Ascending aorta (tissue), 2 donors: ENCODE results near the gene TET2. TPM values are rescaled to one million over a fixed set of nuclear protein-coding genes. Genes with fewer than 3 reads are reported as not detected.

Experiments used
- DNase-seq, 2 donors: peaks; one replicate each; pipeline ENCODE4 v3.0.0-alpha.2; 2019; ENCODE audit warnings: low spot score in 2 of 2
- H3K27ac ChIP-seq, 2 donors: fragments of 200-600 bp; sonication (generic); one replicate each; pipeline ENCODE4 v1.5.1; 2016 to 2017; ENCODE audit warnings: mild to moderate bottlenecking in 1 of 2
- H3K27me3 ChIP-seq: fragments of 200-600 bp; sonication (generic); one replicate; pipeline ENCODE4 v1.5.1; 2017
- H3K36me3 ChIP-seq, 2 donors: fragments of 200-600 bp; sonication (generic); one replicate each; pipeline ENCODE4 v1.5.1; 2016
- H3K4me1 ChIP-seq, 2 donors: fragments of 200-600 bp; sonication (generic); one replicate each; pipeline ENCODE4 v1.5.1; 2016 to 2017; ENCODE audit warnings: mild to moderate bottlenecking in 1 of 2
- H3K4me3 ChIP-seq, 2 donors: fragments of 200-600 bp; sonication (generic); one replicate each; pipeline ENCODE4 v1.5.1; 2016 to 2017; ENCODE audit warnings: mild to moderate bottlenecking in 1 of 2
- H3K9me3 ChIP-seq, 2 donors: fragments of 200-600 bp; sonication (generic); one replicate each; pipeline ENCODE4 v1.5.1; 2016
- intact Hi-C: fragments of 100-400 bp; cut with DNase I; formaldehyde crosslinking; loops from one replicate; pipeline ENCODE4 v1.15.1; 2023
- total RNA-seq: library from RNA; depleted of rRNA; stranded (reverse); fragments of >200 nt; gene quantifications from one replicate; pipeline ENCODE4 v1.1.0, GENCODE V29; 2016
- TF ChIP-seq, protein P1 (sequence below), 3 experiments: fragments of 200-600 bp in 2 of 3; fragments of 450-650 bp in 1 of 3; sonication (generic) in 2 of 3; IDR thresholded peaks; one replicate each; pipeline ENCODE4 v1.5.1; 2016 to 2019; ENCODE audit warnings: antibody characterized with exemption in 3 of 3, mild to moderate bottlenecking in 1 of 3, moderate library complexity in 1 of 3

The TET2 gene
- total RNA-seq: 14.8 TPM

DNA sequence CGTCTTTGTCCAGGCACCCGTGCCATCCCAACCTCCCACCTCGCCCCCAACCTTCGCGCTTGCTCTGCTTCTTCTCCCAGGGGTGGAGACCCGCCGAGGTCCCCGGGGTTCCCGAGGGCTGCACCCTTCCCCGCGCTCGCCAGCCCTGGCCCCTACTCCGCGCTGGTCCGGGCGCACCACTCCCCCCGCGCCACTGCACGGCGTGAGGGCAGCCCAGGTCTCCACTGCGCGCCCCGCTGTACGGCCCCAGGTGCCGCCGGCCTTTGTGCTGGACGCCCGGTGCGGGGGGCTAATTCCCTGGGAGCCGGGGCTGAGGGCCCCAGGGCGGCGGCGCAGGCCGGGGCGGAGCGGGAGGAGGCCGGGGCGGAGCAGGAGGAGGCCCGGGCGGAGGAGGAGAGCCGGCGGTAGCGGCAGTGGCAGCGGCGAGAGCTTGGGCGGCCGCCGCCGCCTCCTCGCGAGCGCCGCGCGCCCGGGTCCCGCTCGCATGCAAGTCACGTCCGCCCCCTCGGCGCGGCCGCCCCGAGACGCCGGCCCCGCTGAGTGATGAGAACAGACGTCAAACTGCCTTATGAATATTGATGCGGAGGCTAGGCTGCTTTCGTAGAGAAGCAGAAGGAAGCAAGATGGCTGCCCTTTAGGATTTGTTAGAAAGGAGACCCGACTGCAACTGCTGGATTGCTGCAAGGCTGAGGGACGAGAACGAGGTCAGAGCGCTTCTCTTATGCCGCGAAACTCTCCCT, at the start of gene TET2:
TET2 (plus strand) TSS at position 601 of the 740 bp plus-strand sequence. CDS start 87,067 bp downstream, outside the sequence.
- no peaks in the 10 kb centered on the region for H3K9me3 ChIP-seq
- H3K36me3 ChIP-seq: no peaks in the 10 kb centered on the region
- intact Hi-C loops: loop anchor here (1.0 to 10.0 kb wide), 7 partner anchors 42 to 1168 kb away; partner anchors contain the start of genes AIMP1, GSTCD, INTS12 and NPNT
- peak within 1 kb of the TSS; percentile 86 to 88 for H3K27ac ChIP-seq
- H3K4me3 ChIP-seq: peak within 1 kb of the TSS; percentile 89 to 91
- TF ChIP-seq, protein P1, sequence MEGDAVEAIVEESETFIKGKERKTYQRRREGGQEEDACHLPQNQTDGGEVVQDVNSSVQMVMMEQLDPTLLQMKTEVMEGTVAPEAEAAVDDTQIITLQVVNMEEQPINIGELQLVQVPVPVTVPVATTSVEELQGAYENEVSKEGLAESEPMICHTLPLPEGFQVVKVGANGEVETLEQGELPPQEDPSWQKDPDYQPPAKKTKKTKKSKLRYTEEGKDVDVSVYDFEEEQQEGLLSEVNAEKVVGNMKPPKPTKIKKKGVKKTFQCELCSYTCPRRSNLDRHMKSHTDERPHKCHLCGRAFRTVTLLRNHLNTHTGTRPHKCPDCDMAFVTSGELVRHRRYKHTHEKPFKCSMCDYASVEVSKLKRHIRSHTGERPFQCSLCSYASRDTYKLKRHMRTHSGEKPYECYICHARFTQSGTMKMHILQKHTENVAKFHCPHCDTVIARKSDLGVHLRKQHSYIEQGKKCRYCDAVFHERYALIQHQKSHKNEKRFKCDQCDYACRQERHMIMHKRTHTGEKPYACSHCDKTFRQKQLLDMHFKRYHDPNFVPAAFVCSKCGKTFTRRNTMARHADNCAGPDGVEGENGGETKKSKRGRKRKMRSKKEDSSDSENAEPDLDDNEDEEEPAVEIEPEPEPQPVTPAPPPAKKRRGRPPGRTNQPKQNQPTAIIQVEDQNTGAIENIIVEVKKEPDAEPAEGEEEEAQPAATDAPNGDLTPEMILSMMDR (IDR thresholded peaks at IDR 0.05): peak in 1 of 3 experiments; percentile 14
- H3K4me1 ChIP-seq: peaks cover 0 to 2% of the 10 kb centered on the region in 2 donors
- no peaks in the 10 kb centered on the region for H3K27me3 ChIP-seq
- DNase-seq: peak; percentile 46 to 91

DNA sequence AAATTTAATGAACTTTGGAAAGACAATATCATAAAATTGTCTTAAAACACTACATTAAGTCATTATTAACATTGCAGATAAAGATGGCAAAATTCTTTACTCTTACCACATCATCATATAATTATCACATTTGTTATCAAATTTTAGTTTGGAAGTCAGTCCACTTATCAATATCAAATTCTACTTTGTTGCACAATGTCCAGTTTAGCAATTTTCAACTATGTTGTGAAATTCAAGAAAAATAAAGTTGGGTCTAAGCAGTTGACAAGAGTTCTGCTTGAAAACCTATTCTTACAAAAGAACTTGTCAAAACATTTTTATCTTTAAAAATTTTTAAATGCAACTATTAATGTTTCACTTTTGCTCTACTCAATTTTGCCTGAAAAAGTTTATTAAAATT, 44.7 kb upstream of the TET2 start:
- no peak overlapping the region for H3K27ac ChIP-seq
- intact Hi-C loops: no loop called here
- no peaks in the 10 kb centered on the region for H3K4me1 ChIP-seq
- no peak for DNase-seq
- TF ChIP-seq, protein P1 (IDR thresholded peaks at IDR 0.05): no peak
- H3K36me3 ChIP-seq: no peaks in the 10 kb centered on the region
- H3K27me3 ChIP-seq: no peaks in the 10 kb centered on the region
- no peaks in the 10 kb centered on the region for H3K9me3 ChIP-seq
- no peak overlapping the region for H3K4me3 ChIP-seq

DNA sequence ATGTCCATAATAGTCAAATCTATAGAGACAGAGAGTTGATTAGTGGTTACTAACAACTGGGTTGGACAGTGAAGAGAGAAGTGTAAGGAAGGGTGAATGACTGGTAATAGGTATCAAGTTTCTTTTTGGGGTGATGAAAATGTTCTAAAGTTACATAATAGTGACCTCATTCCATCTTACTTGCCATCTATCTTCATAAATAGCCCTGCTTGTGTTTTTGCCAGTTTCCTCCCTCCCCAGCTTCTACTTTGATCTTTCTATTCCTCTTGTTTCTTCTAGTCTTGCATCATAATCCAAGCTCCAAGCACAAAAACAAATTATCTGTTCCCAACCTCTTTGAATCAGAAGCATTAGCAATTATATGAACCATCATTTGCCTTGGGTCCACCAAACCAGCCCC, 40.2 kb upstream of the TET2 start:
- TF ChIP-seq, protein P1 (IDR thresholded peaks at IDR 0.05): no peak
- Histone ChIP-seq H3K9me3 (no peaks in the 10 kb centered on the region), H3K27ac (no peak overlapping the region), H3K36me3 (no peaks in the 10 kb centered on the region), H3K27me3 (no peaks in the 10 kb centered on the region), H3K4me3 (no peak overlapping the region), H3K4me1 (no peaks in the 10 kb centered on the region)
- no peak for DNase-seq
- intact Hi-C loops: no loop called here

DNA sequence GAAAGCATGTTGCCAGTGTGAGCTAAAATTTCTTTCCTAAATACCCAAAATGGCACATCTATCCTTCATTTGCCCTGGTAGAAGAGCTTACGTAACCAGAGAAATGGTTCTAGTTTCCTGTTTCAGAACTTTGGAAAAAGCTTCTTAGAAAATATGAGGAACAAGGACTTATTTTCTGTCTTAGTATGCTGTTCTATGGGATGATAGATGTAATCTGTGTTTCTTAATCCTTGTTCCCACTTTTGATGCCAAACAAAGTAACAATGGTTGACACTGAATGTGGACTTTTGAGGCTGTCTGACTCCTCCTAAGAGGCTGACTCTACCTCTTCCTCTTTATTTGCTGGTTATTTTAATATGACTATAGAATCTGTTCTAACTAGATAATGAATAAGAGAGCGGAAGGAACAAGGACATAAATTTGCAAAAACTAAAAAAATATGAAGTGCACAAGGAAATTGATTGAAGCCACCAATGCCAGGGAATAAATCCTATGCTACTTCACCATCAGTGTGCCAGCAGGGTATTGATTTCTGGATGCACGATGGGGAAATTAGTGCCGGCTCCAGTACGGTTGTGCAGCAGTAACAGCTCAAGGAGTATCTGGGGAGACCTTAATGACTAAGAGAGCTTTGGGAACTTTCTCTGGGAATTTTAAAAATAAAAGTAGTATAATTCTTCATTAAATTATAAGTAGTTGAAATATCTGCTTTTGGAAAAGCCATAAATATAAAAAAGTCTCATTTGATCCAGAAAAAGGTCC, 39.4 kb upstream of the TET2 start:
- intact Hi-C loops: no loop called here
- H3K4me3 ChIP-seq: no peak overlapping the region
- no peaks in the 10 kb centered on the region for H3K36me3 ChIP-seq
- H3K27ac ChIP-seq: no peak overlapping the region
- TF ChIP-seq, protein P1 (IDR thresholded peaks at IDR 0.05): no peak
- no peak for DNase-seq
- H3K9me3 ChIP-seq: no peaks in the 10 kb centered on the region
- no peaks in the 10 kb centered on the region for H3K4me1 ChIP-seq
- no peaks in the 10 kb centered on the region for H3K27me3 ChIP-seq

DNA sequence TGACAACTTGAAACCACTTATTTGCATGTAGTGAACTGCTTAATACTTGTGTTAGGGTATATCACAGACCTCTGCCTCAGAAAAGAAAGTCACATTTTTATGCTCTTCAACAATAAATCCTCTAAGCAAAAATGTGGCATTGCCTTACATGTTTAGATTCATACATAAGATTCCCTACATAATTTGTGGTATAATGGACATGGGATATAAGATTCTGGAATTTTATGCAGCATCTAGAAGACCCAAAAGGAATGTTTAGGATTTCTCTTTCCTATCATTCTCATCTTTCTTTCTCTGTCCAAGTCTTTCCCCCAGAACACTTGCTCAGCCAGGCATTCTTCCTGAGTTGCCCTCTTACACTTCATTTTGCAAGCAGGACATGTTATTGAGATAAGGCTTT, 37.7 kb upstream of the TET2 start:
- H3K27ac ChIP-seq: no peak overlapping the region
- H3K9me3 ChIP-seq: no peaks in the 10 kb centered on the region
- intact Hi-C loops: no loop called here
- H3K27me3 ChIP-seq: no peaks in the 10 kb centered on the region
- DNase-seq: no peak
- H3K4me1 ChIP-seq: no peaks in the 10 kb centered on the region
- TF ChIP-seq, protein P1 (IDR thresholded peaks at IDR 0.05): no peak
- H3K36me3 ChIP-seq: no peaks in the 10 kb centered on the region
- H3K4me3 ChIP-seq: no peak overlapping the region
